Activated naive CD4-positive, alpha-beta T cell treated with anti-CD3 and anti-CD28 coated beads, Interleukin-2, amount 10 ng/mL, durations not matched to agents 7 days and 5 days (primary cell): ENCODE data around the gene CD24.
"Not testable (repeated sequence)": the region's sequence is repeated elsewhere in the genome, so short reads cannot be mapped to it uniquely, and the experiment has no call there.

Source experiments
- CTCF ChIA-PET: fragments of 350-600 bp; sonication (Branson Sonifier 250); formaldehyde crosslinking; loops from one replicate; lab custom pipeline; 2021; ENCODE audit warnings: antibody characterized with exemption; lab: Charles Lee
- DNase-seq: peaks from one replicate; pipeline ENCODE4 v3.0.0-alpha.2; 2020
- H3K27ac Mint-ChIP-seq: one replicate; pipeline ENCODE4 v1.8.0; 2021; ENCODE audit warnings: mild to moderate bottlenecking, moderate library complexity, mixed read lengths
- H3K27me3 Mint-ChIP-seq: one replicate; pipeline ENCODE4 v1.8.0; 2021; ENCODE audit warnings: mild to moderate bottlenecking, mixed read lengths
- H3K36me3 Mint-ChIP-seq: one replicate; pipeline ENCODE4 v1.8.0; 2021; ENCODE audit warnings: mixed read lengths
- H3K4me1 Mint-ChIP-seq: one replicate; pipeline ENCODE4 v1.8.0; 2021; ENCODE audit warnings: mixed read lengths
- H3K4me3 Mint-ChIP-seq: one replicate; pipeline ENCODE4 v1.8.0; 2021; ENCODE audit warnings: mild to moderate bottlenecking, moderate library complexity, mixed read lengths
- H3K9me3 Mint-ChIP-seq: one replicate; pipeline ENCODE4 v1.8.0; 2021; ENCODE audit warnings: mixed read lengths

Gene CD24

GRCh38 chr6:106977246-106977645 lies 2.7 kb upstream of the CD24 start:
- no peaks in the 10 kb centered on the region for H3K36me3 Mint-ChIP-seq
- H3K4me3 Mint-ChIP-seq, result no peak overlapping the region
- DNase-seq, result no peak
- CTCF ChIA-PET, result interaction anchor here (0.6 to 1.7 kb wide), 5 partner anchors 20 to 638 kb away, joined by 3 to 9 read pairs (median 4); no protein-coding TSS in a partner anchor
- H3K27me3 Mint-ChIP-seq, result peaks cover 69% of the 10 kb centered on the region
- H3K9me3 Mint-ChIP-seq, result no peaks in the 10 kb centered on the region
- H3K4me1 Mint-ChIP-seq, result peaks cover 10% of the 10 kb centered on the region
- no peak overlapping the region for H3K27ac Mint-ChIP-seq

GRCh38 chr6:106976270-106976669 lies 1.7 kb upstream of the CD24 start:
- no peak overlapping the region for H3K4me3 Mint-ChIP-seq
- CTCF ChIA-PET, result interaction anchor here (1.6 to 1.7 kb wide), 2 partner anchors 21 to 637 kb away, joined by 4 to 9 read pairs; no protein-coding TSS in a partner anchor
- H3K9me3 Mint-ChIP-seq, result no peaks in the 10 kb centered on the region
- no peak for DNase-seq
- H3K36me3 Mint-ChIP-seq, result no peaks in the 10 kb centered on the region
- H3K4me1 Mint-ChIP-seq, result peaks cover 10% of the 10 kb centered on the region
- H3K27me3 Mint-ChIP-seq, result peaks cover 77% of the 10 kb centered on the region
- no peak overlapping the region for H3K27ac Mint-ChIP-seq

- H3K4me3 Mint-ChIP-seq, result peak overlapping the region; percentile 55
- peaks cover 76% of the 10 kb centered on the region for H3K27me3 Mint-ChIP-seq
- CTCF ChIA-PET, result no interaction called here
Observed at GRCh38 chr6:106975738-106976064, 1.2 kb upstream of the CD24 start.

GRCh38 chr6:106974999-106975737 lies 639 bp upstream of the CD24 start:
- peaks cover 10% of the 10 kb centered on the region for H3K4me1 Mint-ChIP-seq
- peak overlapping the region; percentile 47 for H3K4me3 Mint-ChIP-seq
- H3K27ac Mint-ChIP-seq, result no peak overlapping the region
- CTCF ChIA-PET, result no interaction called here
- DNase-seq, result no peak
- H3K27me3 Mint-ChIP-seq, result peaks cover 76% of the 10 kb centered on the region
- no peaks in the 10 kb centered on the region for H3K36me3 Mint-ChIP-seq
- no peaks in the 10 kb centered on the region for H3K9me3 Mint-ChIP-seq

More at GRCh38 chr6:106975738-106976064, 1.2 kb upstream of the CD24 start:
- no peaks in the 10 kb centered on the region for H3K9me3 Mint-ChIP-seq
- H3K4me1 Mint-ChIP-seq, result peaks cover 10% of the 10 kb centered on the region
- no peak for DNase-seq
- H3K27ac Mint-ChIP-seq, result no peak overlapping the region
- H3K36me3 Mint-ChIP-seq, result no peaks in the 10 kb centered on the region

- Mint-ChIP-seq H3K27ac (no peak overlapping the region), H3K9me3 (no peaks in the 10 kb centered on the region), H3K4me1 (peaks cover 10% of the 10 kb centered on the region), H3K27me3 (peaks cover 75% of the 10 kb centered on the region), H3K4me3 (peak overlapping the region; percentile 56), H3K36me3 (no peaks in the 10 kb centered on the region)
- no peak for DNase-seq
- CTCF ChIA-PET, result interaction anchor here (0.6 kb wide), 1 partner anchor 25 kb away, joined by 3 read pairs; no protein-coding TSS in a partner anchor
Observed at GRCh38 chr6:106973836-106974335, 643 bp downstream of the CD24 start.

GRCh38 chr6:106973018-106973835 lies 1.3 kb downstream of the CD24 start:
- H3K36me3 Mint-ChIP-seq, result no peaks in the 10 kb centered on the region
- CTCF ChIA-PET, result interaction anchor here (0.6 to 1.4 kb wide), 2 partner anchors 14 to 26 kb away, joined by 3 read pairs; no protein-coding TSS in a partner anchor
- H3K27me3 Mint-ChIP-seq, result peaks cover 76% of the 10 kb centered on the region
- no peak for DNase-seq
- no peaks in the 10 kb centered on the region for H3K9me3 Mint-ChIP-seq
- H3K4me1 Mint-ChIP-seq, result peaks cover 10% of the 10 kb centered on the region
- no peak overlapping the region for H3K27ac Mint-ChIP-seq
- H3K4me3 Mint-ChIP-seq, result no peak overlapping the region

GRCh38 chr6:106972500-106972899 lies 2.0 kb downstream of the CD24 start:
- Mint-ChIP-seq H3K36me3 (no peaks in the 10 kb centered on the region), H3K9me3 (no peaks in the 10 kb centered on the region), H3K4me3 (no peak overlapping the region), H3K27me3 (peaks cover 78% of the 10 kb centered on the region), H3K4me1 (peaks cover 10% of the 10 kb centered on the region), H3K27ac (no peak overlapping the region)
- DNase-seq, result no peak
- CTCF ChIA-PET, result interaction anchor here (1.4 kb wide), 1 partner anchor 13 kb away, joined by 3 read pairs; no protein-coding TSS in a partner anchor

GRCh38 chr6:106970769-106971168 lies 3.8 kb downstream of the CD24 start:
- CTCF ChIA-PET, H3K4me1 Mint-ChIP-seq, H3K4me3 Mint-ChIP-seq: not testable (repeated sequence)

GRCh38 chr6:106967936-106968555 lies 6.5 kb downstream of the CD24 start:
- no peak for DNase-seq
- Mint-ChIP-seq H3K27me3 (peaks cover 40% of the 10 kb centered on the region), H3K27ac (no peak overlapping the region), H3K9me3 (no peaks in the 10 kb centered on the region), H3K36me3 (no peaks in the 10 kb centered on the region), H3K4me3 (no peak overlapping the region), H3K4me1 (no peaks in the 10 kb centered on the region)
- CTCF ChIA-PET, result no interaction called here

More at GRCh38 chr6:106970769-106971168, 3.8 kb downstream of the CD24 start:
- DNase-seq, H3K36me3 Mint-ChIP-seq, H3K9me3 Mint-ChIP-seq, H3K27ac Mint-ChIP-seq: not testable (repeated sequence)
- peaks cover 67% of the 10 kb centered on the region for H3K27me3 Mint-ChIP-seq

GRCh38 chr6:106966671-106967640 lies 7.6 kb downstream of the CD24 start:
- H3K4me3 Mint-ChIP-seq, result no peak overlapping the region
- no peak for DNase-seq
- H3K9me3 Mint-ChIP-seq, result no peaks in the 10 kb centered on the region
- H3K36me3 Mint-ChIP-seq, result no peaks in the 10 kb centered on the region
- CTCF ChIA-PET, result interaction anchor here (0.6 kb wide), 1 partner anchor 494 kb away, joined by 3 read pairs; no protein-coding TSS in a partner anchor
- peaks cover 34% of the 10 kb centered on the region for H3K27me3 Mint-ChIP-seq
- no peak overlapping the region for H3K27ac Mint-ChIP-seq
- no peaks in the 10 kb centered on the region for H3K4me1 Mint-ChIP-seq

GRCh38 chr6:106966229-106966628 lies 8.3 kb downstream of the CD24 start:
- Mint-ChIP-seq H3K36me3 (no peaks in the 10 kb centered on the region), H3K4me3 (no peak overlapping the region), H3K4me1 (no peaks in the 10 kb centered on the region), H3K27ac (no peak overlapping the region), H3K9me3 (no peaks in the 10 kb centered on the region), H3K27me3 (peaks cover 29% of the 10 kb centered on the region)
- DNase-seq, result no peak
- CTCF ChIA-PET, result interaction anchor here (0.5 kb wide), 1 partner anchor 43 kb away, joined by 3 read pairs; no protein-coding TSS in a partner anchor

GRCh38 chr6:106964954-106965353 lies 9.6 kb downstream of the CD24 start:
- DNase-seq, result no peak
- H3K4me3 Mint-ChIP-seq, result no peak overlapping the region
- H3K27me3 Mint-ChIP-seq, result peaks cover 29% of the 10 kb centered on the region

GRCh38 chr6:106964099-106964498 lies 10.4 kb downstream of the CD24 start:
- Mint-ChIP-seq H3K36me3 (no peaks in the 10 kb centered on the region), H3K9me3 (no peaks in the 10 kb centered on the region), H3K27me3 (peaks cover 26% of the 10 kb centered on the region), H3K27ac (no peak overlapping the region), H3K4me1 (no peaks in the 10 kb centered on the region), H3K4me3 (no peak overlapping the region)
- CTCF ChIA-PET, result no interaction called here
- DNase-seq, result no peak

More at GRCh38 chr6:106964954-106965353, 9.6 kb downstream of the CD24 start:
- H3K27ac Mint-ChIP-seq, result no peak overlapping the region
- no peaks in the 10 kb centered on the region for H3K36me3 Mint-ChIP-seq
- no peaks in the 10 kb centered on the region for H3K9me3 Mint-ChIP-seq
- H3K4me1 Mint-ChIP-seq, result no peaks in the 10 kb centered on the region
- CTCF ChIA-PET, result no interaction called here
